ENCODE data around the gene SWI5. TPM values are rescaled to one million over a fixed set of nuclear protein-coding genes. Genes with fewer than 3 reads are reported as not detected.
"Not testable (repeated sequence)": the region's sequence is repeated elsewhere in the genome, so short reads cannot be mapped to it uniquely, and the experiment has no call there.

The SWI5 gene
- 39.2 and 42.2 TPM in 2 replicates for total RNA-seq (2014; rRNA removed; shearing (Covaris generic))
- polyA plus RNA-seq (2015; cell fraction: cytosol; rRNA removed): 44.3 and 51.4 TPM in 2 replicates
- 4.1 and 14.3 TPM in 2 replicates for polyA plus RNA-seq (2015; cell fraction: nucleus; rRNA removed)

DNA sequence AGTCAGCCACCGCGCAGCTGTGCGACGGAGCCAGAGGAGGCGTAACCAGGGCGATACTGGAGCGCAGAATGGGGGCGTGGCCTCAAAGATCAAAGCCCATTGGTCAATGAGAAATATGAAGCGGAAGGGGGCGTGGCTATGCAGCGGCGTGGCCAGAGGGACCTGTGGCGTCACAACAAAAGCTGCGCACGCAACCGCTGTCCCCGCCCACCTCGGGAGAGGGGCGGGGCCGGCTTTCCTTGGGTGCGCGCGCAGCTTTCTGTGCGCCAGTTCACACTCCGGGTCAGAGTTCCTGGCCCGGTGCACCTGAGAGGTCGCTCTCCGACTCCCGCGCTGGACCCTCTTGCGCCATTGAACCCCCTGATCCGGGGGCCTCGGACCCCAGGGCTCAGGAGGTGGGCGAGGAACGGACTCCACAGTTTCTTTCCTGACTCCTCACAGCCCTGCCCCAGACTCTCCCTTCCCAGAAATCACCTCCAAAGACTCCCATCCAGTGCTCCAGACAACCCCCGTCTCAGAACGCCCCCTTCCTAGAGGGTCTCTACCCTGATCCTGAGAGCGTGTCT, at the start of gene SWI5:
SWI5 (plus strand) TSS at position 269 of the 566 bp plus-strand sequence.
- peak; percentile 99 for DNase-seq (ENCODE audit: low read depth, low spot score)
- in situ Hi-C loops (cut with HindIII; ENCODE audit: low pct_unique_long_range_greater_than_20kb, low sequenced_read_pairs): no loop called here

DNA sequence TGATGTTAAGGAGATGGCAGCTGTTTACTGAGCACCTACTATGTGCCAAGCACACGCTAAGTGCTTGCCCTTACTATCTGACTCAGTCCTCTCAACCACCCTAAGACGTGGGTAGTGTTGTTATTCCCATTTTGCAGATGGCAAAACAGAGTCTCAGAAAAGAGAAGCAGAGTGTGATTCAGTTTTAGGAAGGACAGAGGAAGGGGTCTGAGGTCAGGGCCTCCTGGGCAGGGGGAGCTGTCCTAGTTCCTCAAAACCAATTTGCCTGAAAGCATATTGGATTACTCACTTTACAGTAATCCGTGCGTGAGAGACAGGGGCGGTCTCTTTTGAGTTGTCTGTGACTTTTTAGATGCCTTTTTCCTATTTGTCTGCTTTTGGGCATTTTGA, 49.7 kb upstream of the SWI5 start:
- in situ Hi-C loops (cut with HindIII; ENCODE audit: low pct_unique_long_range_greater_than_20kb, low sequenced_read_pairs): no loop called here
- no peak for DNase-seq (ENCODE audit: low read depth, low spot score)

DNA sequence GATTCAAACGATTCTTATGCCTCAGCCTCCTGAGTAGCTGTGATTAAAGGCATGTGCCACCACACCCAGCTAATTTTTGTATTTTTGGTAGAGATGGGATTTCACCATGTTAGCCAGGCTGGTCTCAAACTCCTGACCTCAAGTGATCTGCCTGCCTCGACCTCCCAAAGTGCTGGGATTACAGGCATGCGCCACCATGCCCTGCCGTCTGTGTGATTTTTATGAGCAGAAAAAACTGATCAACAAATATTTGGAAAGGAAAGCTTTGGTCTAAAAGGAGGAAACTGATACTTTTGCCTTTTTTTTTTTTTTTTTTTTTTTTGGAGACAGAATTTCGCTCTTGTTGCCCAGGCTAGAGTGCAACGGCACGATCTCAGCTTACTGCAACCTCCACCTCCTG, 45.2 kb upstream of the SWI5 start:
- DNase-seq (ENCODE audit: low read depth, low spot score); in situ Hi-C loops (cut with HindIII; ENCODE audit: low pct_unique_long_range_greater_than_20kb, low sequenced_read_pairs): not testable (repeated sequence)

DNA sequence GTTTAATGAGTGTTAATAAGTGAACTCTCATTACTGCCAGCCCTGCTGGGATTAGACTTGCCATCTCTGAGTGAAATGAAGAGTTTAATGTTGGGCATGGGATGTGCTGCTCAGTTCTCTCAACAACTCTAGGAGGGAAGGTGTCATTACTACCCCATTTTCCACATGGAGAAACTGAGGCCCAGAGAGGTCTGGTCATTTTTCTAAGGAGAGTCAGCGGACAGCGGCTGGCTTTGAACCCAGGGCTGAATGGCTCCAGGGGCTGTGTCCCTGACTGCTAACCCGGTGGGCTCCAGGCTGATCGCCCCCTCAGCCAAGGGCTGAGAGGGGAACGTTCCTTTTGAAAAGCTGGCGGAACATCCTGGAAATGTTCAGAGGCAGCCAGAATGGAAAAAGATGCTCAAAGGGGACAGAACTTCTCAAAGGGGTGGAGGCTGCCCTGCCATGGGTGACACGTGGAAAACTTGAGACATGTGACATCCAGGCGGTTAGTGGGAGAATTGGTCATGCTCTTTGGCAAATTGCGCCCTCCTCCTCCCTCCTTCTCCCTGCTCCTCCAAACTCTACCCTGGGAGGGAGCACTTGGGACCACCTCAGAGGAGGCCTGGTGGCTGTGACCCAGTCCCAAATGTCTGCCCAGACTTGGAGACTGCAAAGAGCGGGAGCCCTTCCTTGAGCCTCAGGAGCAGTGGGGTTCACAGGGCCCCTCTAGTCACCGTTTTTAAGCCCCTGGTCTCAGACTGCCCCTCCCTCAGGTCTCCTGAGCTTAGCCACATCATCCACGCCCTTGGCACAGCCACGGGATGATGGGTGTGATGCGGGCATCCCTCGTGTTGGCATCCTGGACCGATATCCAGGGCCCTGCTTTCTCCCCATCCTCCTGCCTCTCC, 44.2 kb upstream of the SWI5 start:
- peak; percentile 49 for DNase-seq (ENCODE audit: low read depth, low spot score)
- in situ Hi-C loops (cut with HindIII; ENCODE audit: low pct_unique_long_range_greater_than_20kb, low sequenced_read_pairs): no loop called here

DNA sequence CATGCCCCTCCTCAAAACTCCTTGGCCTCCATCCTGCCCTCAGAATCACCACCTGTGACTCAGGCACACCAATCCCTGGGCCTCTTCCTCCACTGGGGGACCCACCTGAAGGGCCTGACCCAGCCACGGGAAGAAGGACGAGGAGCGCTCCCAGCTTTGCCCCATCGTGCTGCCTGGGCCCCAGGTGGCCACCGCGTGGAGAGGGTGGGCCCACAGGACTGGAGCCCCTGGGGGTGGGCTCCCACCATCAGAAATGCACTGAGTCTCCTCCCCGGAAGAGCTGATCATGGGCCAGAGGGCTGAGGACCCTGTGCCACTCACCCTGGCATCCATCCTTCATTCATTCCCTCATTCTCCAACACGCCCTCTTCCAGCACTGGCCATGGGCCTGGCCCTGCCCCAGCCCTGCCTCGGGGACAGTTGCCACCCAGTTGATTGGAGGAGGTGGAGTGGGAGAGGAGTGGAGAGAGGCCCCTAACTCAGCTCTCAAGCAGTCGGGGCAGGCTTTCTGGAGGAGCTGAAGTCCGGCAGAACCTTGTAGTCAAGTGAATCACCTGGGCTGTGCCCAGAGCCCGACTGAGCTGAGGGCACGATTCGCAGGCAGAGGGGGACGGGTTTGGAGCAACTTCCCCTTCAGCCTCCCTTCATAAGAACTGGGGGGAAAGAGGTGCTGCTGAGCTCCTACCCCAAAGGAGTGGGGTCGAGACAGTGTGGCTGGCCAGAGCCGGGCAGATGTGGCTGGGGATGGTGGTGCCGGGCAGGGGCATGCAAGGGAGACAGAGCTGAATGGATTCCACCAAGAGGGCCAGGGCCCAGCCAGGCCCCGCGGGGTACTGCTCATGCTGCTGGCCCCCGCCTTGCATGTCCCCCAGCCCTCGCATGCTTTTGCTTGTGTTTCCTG, 43.3 kb upstream of the SWI5 start:
- in situ Hi-C loops (cut with HindIII; ENCODE audit: low pct_unique_long_range_greater_than_20kb, low sequenced_read_pairs): no loop called here
- no peak for DNase-seq (ENCODE audit: low read depth, low spot score)

DNA sequence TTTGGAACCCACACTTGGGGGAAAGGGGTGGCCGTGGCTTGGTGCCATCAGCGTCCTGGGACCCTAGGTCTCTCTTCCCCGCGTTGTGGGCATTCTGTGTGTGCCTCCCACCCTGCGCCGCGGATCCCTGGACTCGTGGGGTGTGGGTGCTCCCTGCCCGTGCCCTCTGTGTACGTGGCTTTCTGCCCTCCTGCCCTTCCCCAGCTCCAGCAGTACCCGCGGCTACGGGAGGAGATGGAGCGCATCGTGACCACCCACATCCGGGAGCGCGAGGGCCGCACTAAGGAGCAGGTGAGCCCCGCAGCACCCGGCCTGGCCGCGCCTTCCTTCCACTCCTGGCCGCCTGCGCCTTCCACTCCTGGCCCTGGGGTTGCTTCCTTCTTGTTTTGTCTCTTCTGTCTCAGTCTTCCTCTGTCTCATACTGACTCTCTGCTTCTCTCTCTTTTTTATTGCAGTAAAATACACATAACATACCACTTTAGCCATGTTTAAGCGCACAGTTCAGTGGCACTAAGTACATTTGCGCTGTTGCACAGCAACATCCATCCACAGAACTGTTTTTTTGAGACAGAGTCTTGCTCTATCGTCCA, 42.2 kb upstream of the SWI5 start:
- in situ Hi-C loops (cut with HindIII; ENCODE audit: low pct_unique_long_range_greater_than_20kb, low sequenced_read_pairs): no loop called here
- DNase-seq (ENCODE audit: low read depth, low spot score): no peak

DNA sequence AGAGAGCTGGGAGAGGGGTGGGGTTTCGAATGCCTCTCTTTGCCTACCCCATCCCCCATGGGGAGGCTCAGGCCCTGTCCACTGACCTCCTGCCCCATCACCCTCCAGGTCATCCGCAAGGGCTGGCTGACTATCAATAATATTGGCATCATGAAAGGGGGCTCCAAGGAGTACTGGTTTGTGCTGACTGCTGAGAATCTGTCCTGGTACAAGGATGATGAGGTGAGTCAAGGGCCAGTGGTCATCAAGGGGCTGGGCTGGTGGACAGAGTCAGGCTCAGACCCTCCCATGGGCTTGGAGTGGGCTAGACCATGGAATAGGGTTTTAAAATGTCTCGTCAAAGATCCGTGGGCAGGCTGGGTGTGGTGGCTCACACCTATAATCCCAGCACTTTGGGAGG, 34.0 kb upstream of the SWI5 start:
- in situ Hi-C loops (cut with HindIII; ENCODE audit: low pct_unique_long_range_greater_than_20kb, low sequenced_read_pairs): no loop called here
- DNase-seq (ENCODE audit: low read depth, low spot score): no peak

DNA sequence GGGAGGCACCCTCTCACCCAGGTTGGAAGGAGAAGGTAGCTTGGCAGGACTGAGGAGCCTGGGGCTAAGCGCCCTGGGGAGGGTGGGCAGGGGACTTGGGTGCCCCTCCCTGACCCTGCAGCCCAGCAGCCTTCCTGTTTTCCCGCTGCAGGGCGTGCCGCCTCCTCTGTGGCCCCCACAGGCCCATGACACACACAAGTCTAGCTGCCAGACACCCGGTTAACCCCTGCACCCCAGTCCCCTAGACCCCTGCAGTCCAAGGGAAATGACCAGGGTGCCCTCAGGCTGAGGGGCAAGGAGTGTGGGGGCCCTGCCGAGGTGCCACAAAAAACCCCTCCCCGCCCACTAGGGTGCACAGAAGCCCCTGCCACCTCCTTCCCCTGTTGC, 33.3 kb upstream of the SWI5 start:
- in situ Hi-C loops (cut with HindIII; ENCODE audit: low pct_unique_long_range_greater_than_20kb, low sequenced_read_pairs): no loop called here
- DNase-seq (ENCODE audit: low read depth, low spot score): no peak

DNA sequence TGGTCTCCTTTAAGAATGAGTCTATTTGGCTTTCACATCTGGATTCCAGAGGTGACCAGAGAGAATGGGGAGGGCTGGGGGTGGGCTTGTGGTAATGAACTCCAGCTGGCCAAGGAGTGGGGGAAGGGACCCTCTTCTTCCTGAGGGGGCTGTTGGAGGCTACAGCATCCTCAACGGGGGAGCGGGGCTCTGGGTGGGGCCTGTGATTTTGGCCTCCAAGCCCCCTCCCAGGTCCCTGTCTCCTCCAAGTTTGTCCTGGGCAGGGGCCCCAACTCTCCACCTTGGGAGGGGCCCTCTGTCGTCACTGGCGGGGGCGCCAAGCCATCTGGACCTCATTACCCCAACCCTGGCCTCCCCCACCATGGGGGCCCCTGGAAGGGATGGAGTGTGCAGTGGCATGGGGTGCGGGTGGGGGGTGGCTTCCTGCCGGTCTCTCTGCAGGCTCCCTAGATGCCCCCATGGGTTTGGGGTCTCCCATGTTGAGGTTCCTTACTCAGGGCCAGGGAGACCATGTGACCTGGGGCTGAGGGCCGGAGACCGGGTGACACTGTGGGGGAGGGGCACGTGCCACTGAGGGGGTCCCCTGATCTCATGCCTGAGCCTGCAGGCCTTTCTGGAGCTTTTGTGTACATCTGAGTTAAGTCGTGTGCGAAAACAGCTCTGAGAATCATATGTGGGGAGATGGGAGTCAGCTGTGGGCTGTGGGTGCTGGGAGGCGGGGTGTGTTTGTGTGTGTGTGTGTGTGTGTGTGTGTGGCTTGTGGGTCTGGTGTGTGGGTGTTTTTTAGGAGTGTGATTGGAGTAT, 32.7 kb upstream of the SWI5 start:
- DNase-seq (ENCODE audit: low read depth, low spot score): no peak
- in situ Hi-C loops (cut with HindIII; ENCODE audit: low pct_unique_long_range_greater_than_20kb, low sequenced_read_pairs): no loop called here

DNA sequence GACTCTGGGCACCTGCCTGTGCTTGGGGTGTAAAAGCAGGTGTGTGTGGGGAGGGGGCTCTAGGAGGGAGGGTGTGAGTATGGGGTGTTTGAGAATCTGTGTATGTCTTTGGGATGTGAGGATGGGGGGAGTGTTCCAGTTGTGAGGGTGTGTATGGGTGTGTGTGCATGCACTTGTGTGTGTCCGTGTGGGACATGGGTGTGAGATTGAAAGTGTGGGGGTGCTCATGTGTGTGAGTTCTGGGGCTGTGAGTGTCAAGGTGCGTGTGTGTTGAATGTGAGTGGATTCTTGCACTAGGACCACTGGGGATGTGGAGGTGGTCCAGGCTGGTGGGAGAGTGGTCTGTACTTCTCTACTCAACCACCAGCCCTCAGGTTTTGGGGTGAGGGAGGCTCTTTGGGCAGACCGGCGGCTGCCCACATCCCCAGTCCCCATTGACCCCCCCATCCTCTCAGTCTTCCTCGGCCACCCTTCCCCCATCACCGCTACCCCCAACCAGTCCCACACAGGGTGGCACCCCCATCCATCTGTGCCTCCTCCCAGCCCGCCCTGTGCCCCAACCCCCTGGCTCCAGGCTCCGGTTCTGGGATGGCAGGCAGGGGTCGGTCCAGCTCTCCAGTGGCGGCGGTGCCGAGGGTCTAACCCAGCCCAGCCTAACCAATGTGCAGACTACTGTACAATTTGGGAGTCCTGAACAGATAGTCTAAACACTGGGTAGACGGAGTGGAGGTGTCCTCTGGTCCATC, 31.8 kb upstream of the SWI5 start:
- no peak for DNase-seq (ENCODE audit: low read depth, low spot score)
- in situ Hi-C loops (cut with HindIII; ENCODE audit: low pct_unique_long_range_greater_than_20kb, low sequenced_read_pairs): no loop called here

DNA sequence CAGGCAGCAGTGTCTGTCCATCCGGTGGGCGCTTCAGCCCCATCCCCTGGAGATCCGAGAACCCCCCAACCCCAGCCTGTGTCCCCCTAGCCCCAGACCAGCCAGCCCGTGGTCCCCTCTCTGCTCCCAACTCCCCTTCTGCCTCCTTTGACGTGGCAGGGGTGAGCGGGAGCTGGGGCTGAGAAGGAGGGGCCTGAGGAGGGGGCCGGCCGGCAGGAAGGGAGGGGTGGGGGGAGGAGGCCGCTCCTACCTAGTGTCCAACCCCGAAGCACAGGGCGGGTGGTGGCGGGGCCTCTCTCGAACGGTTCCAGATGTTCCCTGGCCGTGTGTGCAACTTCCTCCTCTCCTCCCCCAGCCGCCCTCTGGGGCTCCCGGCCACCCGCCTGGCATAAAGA, 31.2 kb upstream of the SWI5 start:
- in situ Hi-C loops (cut with HindIII; ENCODE audit: low pct_unique_long_range_greater_than_20kb, low sequenced_read_pairs): no loop called here
- peak; percentile 16 for DNase-seq (ENCODE audit: low read depth, low spot score)

DNA sequence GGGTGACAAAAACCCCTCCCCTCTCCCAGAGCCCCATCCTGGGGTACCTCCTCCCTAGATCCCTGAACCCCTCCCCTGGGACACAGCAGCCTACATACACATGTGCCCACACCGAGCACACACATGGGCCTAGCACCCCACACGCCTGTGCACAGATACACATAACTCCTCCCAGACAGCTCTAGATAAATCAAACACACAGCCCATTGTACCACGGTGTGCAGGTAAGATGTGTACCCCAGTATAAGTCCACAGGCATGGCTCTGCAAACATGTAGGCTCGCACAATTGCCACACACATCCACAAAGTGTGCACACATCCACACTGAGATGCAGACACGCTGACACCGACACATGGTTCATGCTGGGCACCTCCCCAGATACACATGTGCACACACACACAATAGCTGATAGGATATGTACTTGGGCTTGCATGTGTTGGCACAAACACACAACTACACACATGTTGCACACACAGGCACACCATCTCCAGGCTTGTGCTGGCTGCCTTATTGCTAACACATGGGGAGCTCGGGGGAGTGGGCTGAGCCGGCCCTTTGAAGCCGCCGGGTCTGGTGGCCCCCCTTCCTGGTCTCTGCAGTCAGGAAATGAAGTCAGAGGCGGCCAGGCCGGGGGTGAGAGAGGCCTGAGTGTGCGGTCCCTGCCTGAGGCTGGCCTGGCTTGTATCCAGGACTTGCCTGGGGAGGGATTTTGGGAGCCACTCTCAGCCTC, 30.5 kb upstream of the SWI5 start:
- in situ Hi-C loops (cut with HindIII; ENCODE audit: low pct_unique_long_range_greater_than_20kb, low sequenced_read_pairs): no loop called here
- DNase-seq (ENCODE audit: low read depth, low spot score): no peak

DNA sequence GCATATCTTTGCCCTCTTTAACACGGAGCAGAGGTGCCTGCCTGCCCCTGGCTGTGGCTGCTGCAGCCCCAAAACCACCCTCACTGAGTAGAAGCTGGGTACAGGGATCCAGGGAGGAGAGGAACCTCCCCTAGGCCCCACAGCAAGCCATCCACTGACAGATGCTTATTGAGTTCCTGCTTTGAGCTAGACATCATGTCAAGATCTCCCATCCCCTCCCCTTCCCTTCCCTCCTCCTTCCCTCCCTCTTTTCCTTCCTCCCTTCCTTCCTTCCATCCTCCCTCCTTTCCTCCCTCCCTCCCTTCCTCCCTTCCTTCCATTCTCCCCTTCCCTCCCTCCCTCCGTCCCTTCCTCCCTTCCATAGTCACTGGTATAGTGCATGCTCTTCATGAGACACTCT, 29.6 kb upstream of the SWI5 start:
- no peak for DNase-seq (ENCODE audit: low read depth, low spot score)
- in situ Hi-C loops (cut with HindIII; ENCODE audit: low pct_unique_long_range_greater_than_20kb, low sequenced_read_pairs): no loop called here

DNA sequence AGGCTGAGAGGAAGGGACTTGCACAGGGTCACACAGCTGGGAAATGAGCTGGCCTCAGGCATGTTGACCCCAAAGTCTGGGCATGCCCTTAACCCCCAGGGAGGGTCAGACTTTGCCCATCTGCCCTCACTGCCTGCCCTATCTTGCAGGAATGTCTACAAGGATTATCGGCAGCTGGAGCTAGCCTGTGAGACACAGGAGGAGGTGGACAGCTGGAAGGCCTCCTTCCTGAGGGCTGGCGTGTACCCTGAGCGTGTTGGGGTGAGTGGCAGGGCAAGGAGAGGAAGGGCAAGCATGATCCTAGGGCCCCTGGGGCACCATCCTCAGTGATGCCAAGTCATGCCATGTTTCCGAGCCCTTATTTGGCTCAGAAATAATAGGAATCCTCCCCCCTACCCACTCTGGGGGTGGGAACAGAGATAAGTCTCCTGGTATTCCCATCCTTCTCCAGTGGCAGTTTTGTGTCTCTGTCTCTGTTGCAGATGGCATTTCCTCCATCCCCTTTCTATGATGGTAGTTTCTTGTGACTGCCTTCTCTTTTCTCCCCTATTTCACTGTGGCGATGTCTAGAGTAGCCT, 28.8 kb upstream of the SWI5 start:
- no peak for DNase-seq (ENCODE audit: low read depth, low spot score)
- in situ Hi-C loops (cut with HindIII; ENCODE audit: low pct_unique_long_range_greater_than_20kb, low sequenced_read_pairs): no loop called here

DNA sequence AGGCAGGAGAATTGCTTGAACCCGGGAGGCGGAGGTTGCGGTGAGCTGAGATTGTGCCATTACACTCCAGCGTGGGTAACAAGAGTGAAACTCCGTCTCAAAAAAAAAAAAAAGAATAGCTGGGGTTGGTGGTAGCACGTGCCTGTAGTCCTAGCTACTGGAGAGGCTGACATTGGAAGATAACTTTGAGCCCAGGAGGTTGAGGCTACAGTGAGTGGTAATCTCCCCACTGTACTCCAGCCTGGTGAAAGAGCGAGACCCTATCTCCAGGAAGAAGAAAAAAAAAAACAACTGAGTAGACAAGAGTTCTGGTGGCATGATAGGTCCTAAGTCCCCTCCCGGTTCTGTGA, 26.5 kb upstream of the SWI5 start:
- in situ Hi-C loops (cut with HindIII; ENCODE audit: low pct_unique_long_range_greater_than_20kb, low sequenced_read_pairs): no loop called here
- DNase-seq (ENCODE audit: low read depth, low spot score): no peak
